HepG2 (cell line): ENCODE results near the gene SOX9. TPM values are rescaled to one million over a fixed set of nuclear protein-coding genes. Genes with fewer than 3 reads are reported as not detected.

Experiments used
- AGO1 ChIP-seq: fragments of 200-400 bp; formaldehyde crosslinking; IDR thresholded peaks from 2 replicates; pipeline ENCODE4 v1.6.1; 2017; ENCODE audit warnings: mild to moderate bottlenecking, low read depth, low read length, moderate library complexity; ENCODE audit not compliant: poor library complexity, severe bottlenecking
- CEBPB ChIP-seq: IDR thresholded peaks from 2 replicates; pipeline ENCODE4 v1.6.1; 2011; ENCODE audit warnings: low read depth, low read length, improper control_type of control experiment, borderline replicate concordance
- E2F2 ChIP-seq: sonication (generic); formaldehyde crosslinking; IDR thresholded peaks from 2 replicates; pipeline ENCODE4 v1.4.0; 2020; ENCODE audit warnings: missing genetic modification reagents, borderline replicate concordance
- FOXA1 ChIP-seq, 2 experiments: fragments of 450-650 bp in 1 of 2; sonication (generic) in 1 of 2; formaldehyde crosslinking in 1 of 2; IDR thresholded peaks; 2 replicates each; pipeline versions ENCODE4 v1.4.0 to v1.6.1; 2016 to 2020; ENCODE audit warnings: missing genetic modification reagents in 1 of 2
- PBX2 ChIP-seq: IDR thresholded peaks from 2 replicates; pipeline ENCODE4 v1.6.1; 2016; ENCODE audit warnings: control low read depth
- TARDBP ChIP-seq: sonication (generic); formaldehyde crosslinking; IDR thresholded peaks from 2 replicates; pipeline ENCODE4 v1.8.0; 2022; ENCODE audit warnings: mild to moderate bottlenecking, missing genetic modification reagents
- ZBTB2 ChIP-seq: sonication (generic); formaldehyde crosslinking; IDR thresholded peaks from 2 replicates; pipeline ENCODE4 v1.8.0; 2022; ENCODE audit warnings: low read depth, missing genetic modification reagents
- ZBTB46 ChIP-seq: sonication (generic); formaldehyde crosslinking; IDR thresholded peaks from 2 replicates; pipeline ENCODE4 v1.4.0; 2020; ENCODE audit warnings: mild to moderate bottlenecking, missing genetic modification reagents, borderline replicate concordance
- ZFYVE20 ChIP-seq: sonication (generic); formaldehyde crosslinking; IDR thresholded peaks from 2 replicates; pipeline ENCODE4 v1.8.0; 2023; ENCODE audit warnings: low read depth, mild to moderate bottlenecking, moderate library complexity, missing genetic modification reagents, borderline replicate concordance
- ZNF432 ChIP-seq: sonication (generic); formaldehyde crosslinking; IDR thresholded peaks from 2 replicates; pipeline ENCODE4 v1.5.0; 2020; ENCODE audit warnings: missing genetic modification reagents, mild to moderate bottlenecking, borderline replicate concordance
- ZNF550 ChIP-seq: sonication (generic); formaldehyde crosslinking; IDR thresholded peaks from 2 replicates; pipeline ENCODE4 v1.4.0; 2020; ENCODE audit warnings: mild to moderate bottlenecking, missing genetic modification reagents, borderline replicate concordance
- ZNF552 ChIP-seq: sonication (generic); formaldehyde crosslinking; IDR thresholded peaks from 2 replicates; pipeline ENCODE4 v1.9.0; 2022; ENCODE audit warnings: missing genetic modification reagents, mild to moderate bottlenecking, borderline replicate concordance
- ZNF615 ChIP-seq: sonication (generic); formaldehyde crosslinking; IDR thresholded peaks from 2 replicates; pipeline ENCODE4 v1.5.0; 2020; ENCODE audit warnings: mild to moderate bottlenecking, missing genetic modification reagents, borderline replicate concordance
- polyA plus RNA-seq, 8 experiments: library from polyadenylated mRNA; depleted of rRNA in 3 of 8; stranded (reverse) in 7 of 8; unstranded in 1 of 8; fragments of >200 nt; fragmentation: Illumina TruSeq in 4 of 8; extraction: Trizol in 4 of 8; gene quantifications; 2 replicates each; pipeline versions ENCODE4 v1.2.1 to v1.2.3, GENCODE V29; 2011 to 2016; ENCODE audit warnings: low read depth in 4 of 8, missing spikeins in 1 of 8, mixed read lengths in 1 of 8; ENCODE audit not compliant: insufficient read depth in 1 of 8
- total RNA-seq, 5 experiments: library from RNA; depleted of rRNA; stranded (reverse); fragments of >200 nt; fragmentation: Illumina TruSeq; extraction: Trizol; gene quantifications; 2 replicates each; pipeline ENCODE4 v1.2.3, GENCODE V29; 2016; ENCODE audit warnings: low read depth in 1 of 5
- TF ChIP-seq, protein P1 (sequence below): sonication (generic); formaldehyde crosslinking; IDR thresholded peaks from 2 replicates; pipeline ENCODE4 v1.5.1; 2020; ENCODE audit warnings: mild to moderate bottlenecking, missing genetic modification reagents, borderline replicate concordance
- TF ChIP-seq, protein P2 (sequence below): IDR thresholded peaks from 2 replicates; pipeline ENCODE4 v1.6.1; 2016; ENCODE audit warnings: mild to moderate bottlenecking

The SOX9 gene
- total and polyA plus RNA-seq, 2 of the 13 experiments (the other 11 are each of a cell fraction or from before 2014, with no cell fraction given): 16.1 to 27.6 TPM

DNA sequence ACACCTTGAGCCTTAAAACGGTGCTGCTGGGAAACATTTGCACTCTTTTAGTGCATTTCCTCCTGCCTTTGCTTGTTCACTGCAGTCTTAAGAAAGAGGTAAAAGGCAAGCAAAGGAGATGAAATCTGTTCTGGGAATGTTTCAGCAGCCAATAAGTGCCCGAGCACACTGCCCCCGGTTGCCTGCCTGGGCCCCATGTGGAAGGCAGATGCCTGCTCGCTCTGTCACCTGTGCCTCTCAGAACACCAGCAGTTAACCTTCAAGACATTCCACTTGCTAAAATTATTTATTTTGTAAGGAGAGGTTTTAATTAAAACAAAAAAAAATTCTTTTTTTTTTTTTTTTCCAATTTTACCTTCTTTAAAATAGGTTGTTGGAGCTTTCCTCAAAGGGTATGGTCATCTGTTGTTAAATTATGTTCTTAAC lies 4.4 kb downstream of the SOX9 start (continued):
- TF ChIP-seq E2F2: no peak
- TF ChIP-seq CEBPB: peak; percentile 70; the same call in 1 of the 2 replicates
- no peak for TF ChIP-seq ZNF615
- TF ChIP-seq, protein P1, sequence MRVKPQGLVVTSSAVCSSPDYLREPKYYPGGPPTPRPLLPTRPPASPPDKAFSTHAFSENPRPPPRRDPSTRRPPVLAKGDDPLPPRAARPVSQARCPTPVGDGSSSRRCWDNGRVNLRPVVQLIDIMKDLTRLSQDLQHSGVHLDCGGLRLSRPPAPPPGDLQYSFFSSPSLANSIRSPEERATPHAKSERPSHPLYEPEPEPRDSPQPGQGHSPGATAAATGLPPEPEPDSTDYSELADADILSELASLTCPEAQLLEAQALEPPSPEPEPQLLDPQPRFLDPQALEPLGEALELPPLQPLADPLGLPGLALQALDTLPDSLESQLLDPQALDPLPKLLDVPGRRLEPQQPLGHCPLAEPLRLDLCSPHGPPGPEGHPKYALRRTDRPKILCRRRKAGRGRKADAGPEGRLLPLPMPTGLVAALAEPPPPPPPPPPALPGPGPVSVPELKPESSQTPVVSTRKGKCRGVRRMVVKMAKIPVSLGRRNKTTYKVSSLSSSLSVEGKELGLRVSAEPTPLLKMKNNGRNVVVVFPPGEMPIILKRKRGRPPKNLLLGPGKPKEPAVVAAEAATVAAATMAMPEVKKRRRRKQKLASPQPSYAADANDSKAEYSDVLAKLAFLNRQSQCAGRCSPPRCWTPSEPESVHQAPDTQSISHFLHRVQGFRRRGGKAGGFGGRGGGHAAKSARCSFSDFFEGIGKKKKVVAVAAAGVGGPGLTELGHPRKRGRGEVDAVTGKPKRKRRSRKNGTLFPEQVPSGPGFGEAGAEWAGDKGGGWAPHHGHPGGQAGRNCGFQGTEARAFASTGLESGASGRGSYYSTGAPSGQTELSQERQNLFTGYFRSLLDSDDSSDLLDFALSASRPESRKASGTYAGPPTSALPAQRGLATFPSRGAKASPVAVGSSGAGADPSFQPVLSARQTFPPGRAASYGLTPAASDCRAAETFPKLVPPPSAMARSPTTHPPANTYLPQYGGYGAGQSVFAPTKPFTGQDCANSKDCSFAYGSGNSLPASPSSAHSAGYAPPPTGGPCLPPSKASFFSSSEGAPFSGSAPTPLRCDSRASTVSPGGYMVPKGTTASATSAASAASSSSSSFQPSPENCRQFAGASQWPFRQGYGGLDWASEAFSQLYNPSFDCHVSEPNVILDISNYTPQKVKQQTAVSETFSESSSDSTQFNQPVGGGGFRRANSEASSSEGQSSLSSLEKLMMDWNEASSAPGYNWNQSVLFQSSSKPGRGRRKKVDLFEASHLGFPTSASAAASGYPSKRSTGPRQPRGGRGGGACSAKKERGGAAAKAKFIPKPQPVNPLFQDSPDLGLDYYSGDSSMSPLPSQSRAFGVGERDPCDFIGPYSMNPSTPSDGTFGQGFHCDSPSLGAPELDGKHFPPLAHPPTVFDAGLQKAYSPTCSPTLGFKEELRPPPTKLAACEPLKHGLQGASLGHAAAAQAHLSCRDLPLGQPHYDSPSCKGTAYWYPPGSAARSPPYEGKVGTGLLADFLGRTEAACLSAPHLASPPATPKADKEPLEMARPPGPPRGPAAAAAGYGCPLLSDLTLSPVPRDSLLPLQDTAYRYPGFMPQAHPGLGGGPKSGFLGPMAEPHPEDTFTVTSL (CRISPR knock-in tag): 0 out of 2 replicates have a peak, but pooled peaks have one; percentile 29
- no peak for TF ChIP-seq ZBTB46 (CRISPR knock-in tag)
- no peak for TF ChIP-seq ZNF432 (CRISPR knock-in tag)
- TF ChIP-seq PBX2: no peak
- no peak for TF ChIP-seq TARDBP (CRISPR knock-in tag)
- no peak for TF ChIP-seq ZNF550 (CRISPR knock-in tag)
- no peak for TF ChIP-seq ZFYVE20
- no peak for TF ChIP-seq FOXA1 (IDR thresholded peaks at IDR 0.05)
- TF ChIP-seq FOXA1 (CRISPR knock-in tag; IDR thresholded peaks at IDR 0.05): no peak
- TF ChIP-seq, protein P2, sequence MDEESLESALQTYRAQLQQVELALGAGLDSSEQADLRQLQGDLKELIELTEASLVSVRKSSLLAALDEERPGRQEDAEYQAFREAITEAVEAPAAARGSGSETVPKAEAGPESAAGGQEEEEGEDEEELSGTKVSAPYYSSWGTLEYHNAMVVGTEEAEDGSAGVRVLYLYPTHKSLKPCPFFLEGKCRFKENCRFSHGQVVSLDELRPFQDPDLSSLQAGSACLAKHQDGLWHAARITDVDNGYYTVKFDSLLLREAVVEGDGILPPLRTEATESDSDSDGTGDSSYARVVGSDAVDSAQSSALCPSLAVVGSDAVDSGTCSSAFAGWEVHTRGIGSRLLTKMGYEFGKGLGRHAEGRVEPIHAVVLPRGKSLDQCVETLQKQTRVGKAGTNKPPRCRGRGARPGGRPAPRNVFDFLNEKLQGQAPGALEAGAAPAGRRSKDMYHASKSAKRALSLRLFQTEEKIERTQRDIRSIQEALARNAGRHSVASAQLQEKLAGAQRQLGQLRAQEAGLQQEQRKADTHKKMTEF: peak; percentile 36; the same call in 1 of the 2 replicates
- no peak for TF ChIP-seq ZNF552 (CRISPR knock-in tag)
- TF ChIP-seq AGO1: no peak
- no peak for TF ChIP-seq ZBTB2
